ENCODE data around the gene HGF.
"Not testable (repeated sequence)": the region's sequence is repeated elsewhere in the genome, so short reads cannot be mapped to it uniquely, and the experiment has no call there.

Gene HGF

GRCh38 chr7:81775560-81775959, 5.7 kb upstream of the HGF start:
- DNase-seq, result no peak

- no peak for DNase-seq
Observed at GRCh38 chr7:81774551-81774950, 4.7 kb upstream of the HGF start.

GRCh38 chr7:81770728-81771223, 929 bp upstream of the HGF start:
- no peak for DNase-seq

GRCh38 chr7:81768951-81769778, 682 bp downstream of the HGF start:
- no peak for DNase-seq

DNA sequence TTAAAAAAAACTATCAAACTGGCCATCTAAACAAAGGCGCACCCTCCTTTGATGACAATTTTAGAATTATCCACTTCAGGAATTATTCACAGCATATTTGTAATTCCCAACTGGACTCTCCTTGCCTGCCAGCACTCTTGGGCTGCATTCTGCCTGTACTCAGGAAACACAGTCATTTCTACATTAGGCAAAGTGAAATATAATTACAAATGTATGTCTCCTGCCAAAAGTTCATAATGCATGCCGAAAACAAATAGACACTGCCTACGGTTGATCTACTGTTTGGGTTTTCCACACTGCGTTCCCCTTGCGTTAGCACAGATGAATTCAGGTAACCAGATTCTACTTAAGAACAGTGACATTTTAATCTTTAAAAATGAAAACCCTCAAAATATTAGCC, 1.9 kb downstream of the HGF start:
- DNase-seq, result no peak

DNA sequence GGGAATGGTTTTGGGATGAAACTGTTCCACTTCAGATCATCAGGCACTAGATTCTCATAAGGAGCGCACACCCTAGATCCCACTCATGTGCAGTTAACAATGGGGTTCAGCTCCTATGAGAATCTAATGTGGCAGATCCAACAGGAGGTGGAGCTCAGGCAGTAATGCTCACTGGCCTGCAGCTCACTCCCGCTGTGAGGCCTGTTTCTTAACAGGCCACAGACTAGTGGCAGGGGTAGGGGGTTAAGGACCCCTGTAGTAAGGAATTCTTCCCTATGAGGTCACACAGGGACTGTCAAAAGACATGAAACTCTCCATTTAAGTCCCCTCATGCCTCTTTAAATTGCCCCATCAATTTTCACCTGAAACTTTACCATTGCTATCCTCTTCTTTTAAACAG, 8.0 kb downstream of the HGF start:
- no peak for DNase-seq

GRCh38 chr7:81761031-81761430, 8.8 kb downstream of the HGF start:
- DNase-seq, result no peak

DNA sequence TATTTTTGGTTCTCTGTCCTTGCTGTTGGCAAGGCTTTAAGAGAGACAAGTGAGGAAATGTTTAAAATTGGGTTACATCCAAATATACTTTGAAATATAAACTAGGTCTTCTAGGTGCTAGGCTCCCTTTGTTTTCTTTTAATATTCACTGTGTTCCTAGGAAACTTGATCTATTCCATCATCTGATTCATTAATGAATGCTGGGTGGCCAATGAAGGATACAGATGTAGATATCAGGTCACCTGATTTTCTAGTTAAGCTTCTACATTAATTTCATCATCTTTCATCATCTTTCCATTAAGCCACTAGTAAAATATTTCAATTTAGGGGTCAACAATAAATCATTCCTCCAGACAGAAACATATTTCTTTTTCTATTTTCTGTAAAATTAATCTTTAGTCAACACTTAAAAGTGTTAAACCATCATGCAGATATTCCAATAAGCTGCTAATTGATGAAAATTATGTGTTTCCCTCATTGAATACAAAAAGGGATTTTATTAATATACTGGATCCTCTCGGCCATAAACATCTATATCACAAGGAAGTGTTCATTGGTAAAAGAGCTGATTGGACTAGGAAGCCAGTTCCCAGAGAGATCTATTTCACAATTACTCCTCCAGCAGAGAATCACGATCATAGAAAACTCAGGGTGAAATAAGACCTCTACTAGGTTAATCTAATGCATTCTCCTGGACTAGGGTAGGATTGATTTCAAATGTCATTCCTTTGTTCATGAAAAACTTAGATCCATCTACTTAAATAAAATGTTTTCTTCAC, 14.7 kb downstream of the HGF start:
- DNase-seq, result no peak

DNA sequence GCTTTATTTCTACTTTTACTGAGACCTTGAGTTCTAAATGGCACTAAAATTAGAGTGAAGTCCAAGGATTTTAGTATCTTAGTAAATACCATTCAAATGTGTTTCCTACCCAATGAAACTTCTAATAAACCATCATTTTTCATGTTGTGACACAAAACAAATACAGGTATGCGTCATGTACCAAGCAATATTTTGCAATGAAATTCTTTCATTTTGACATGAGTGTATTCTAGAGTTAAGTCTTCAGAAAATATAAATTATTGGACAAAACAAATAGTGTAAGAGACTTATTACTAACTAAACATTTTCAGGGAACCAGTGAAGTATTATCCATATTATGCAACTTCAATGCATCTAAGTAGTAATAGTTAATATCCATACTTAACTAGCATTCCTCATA, 16.5 kb downstream of the HGF start:
- DNase-seq, result no peak

GRCh38 chr7:81752318-81752714, 17.5 kb downstream of the HGF start:
- DNase-seq, result no peak

GRCh38 chr7:81751619-81752317, 18.1 kb downstream of the HGF start:
- DNase-seq, result no peak

GRCh38 chr7:81745637-81746036, 24.2 kb downstream of the HGF start:
- DNase-seq, result no peak

GRCh38 chr7:81744389-81744788, 25.5 kb downstream of the HGF start:
- no peak for DNase-seq

- DNase-seq, result no peak
Observed at GRCh38 chr7:81743665-81744064, 26.2 kb downstream of the HGF start.

- no peak for DNase-seq
Observed at GRCh38 chr7:81743201-81743600, 26.6 kb downstream of the HGF start.

- no peak for DNase-seq
Observed at GRCh38 chr7:81740403-81740802, 29.4 kb downstream of the HGF start.

- DNase-seq, result no peak
Observed at GRCh38 chr7:81736091-81736490, 33.8 kb downstream of the HGF start.

- no peak for DNase-seq
Observed at GRCh38 chr7:81725812-81726127, 44.1 kb downstream of the HGF start.

- no peak for DNase-seq
Observed at GRCh38 chr7:81725003-81725811, 44.6 kb downstream of the HGF start.

GRCh38 chr7:81722250-81722649, 47.6 kb downstream of the HGF start:
- DNase-seq, result not testable (repeated sequence)

DNA sequence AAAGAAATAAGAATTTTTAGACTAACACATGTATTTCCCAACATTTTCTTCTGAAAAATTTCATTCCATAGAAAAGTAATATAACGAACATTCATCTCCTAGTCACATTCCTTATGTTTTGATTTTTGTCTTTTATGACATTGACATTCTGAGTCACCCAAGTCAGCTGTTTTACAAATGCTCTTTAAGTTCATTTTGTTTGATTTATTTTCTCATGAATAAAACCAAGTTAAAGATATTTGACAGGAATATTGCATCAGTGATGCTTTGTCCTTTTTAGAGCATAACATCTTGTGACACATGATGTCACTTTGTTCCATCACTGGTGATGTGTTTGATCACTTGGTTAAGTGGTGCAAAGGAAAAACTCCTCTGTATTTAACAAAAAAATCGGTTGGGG, 48.4 kb downstream of the HGF start:
- DNase-seq, result no peak

- no peak for DNase-seq
Observed at GRCh38 chr7:81719865-81720264, 50.0 kb downstream of the HGF start.

Measured in CD4-positive, alpha-beta T cell treated with Interleukin-10 for 1 hour (primary cell).